ENCODE results near the gene RNF223. TPM values are rescaled to one million over a fixed set of nuclear protein-coding genes. Genes with fewer than 3 reads are reported as not detected.

The RNF223 gene
- polyA plus RNA-seq, 2 of the 4 experiments (the other 2 are of a cell fraction): 0.08 TPM; not detected in 1

GRCh38 chr1:1050577-1051052 lies 23.5 kb downstream of the RNF223 start:
- H3K4me1 ChIP-seq: no peaks in the 10 kb centered on the region
- ChIA-PET POLR2A (no interaction called here), CTCF (no interaction called here)
- TF ChIP-seq FOXS1 (CRISPR knock-in tag; IDR thresholded peaks at IDR 0.05) (no peak), CBX2 (IDR thresholded peaks at IDR 0.05; ENCODE audit: borderline replicate concordance, low read depth) (no peak), ZSCAN20 (CRISPR knock-in tag; IDR thresholded peaks at IDR 0.05) (no peak), HOXA7 (CRISPR knock-in tag; IDR thresholded peaks at IDR 0.05) (no peak), NFE2L2 (conservative IDR thresholded peaks at IDR 0.05; ENCODE audit: low read length) (no peak), CEBPB (IDR thresholded peaks at IDR 0.05) (no peak), JUN (IDR thresholded peaks at IDR 0.05) (no peak), CBX8 (IDR thresholded peaks at IDR 0.05) (no peak), MYC (IDR thresholded peaks at IDR 0.05; ENCODE audit: borderline replicate concordance, low read length) (no peak), KDM5A (IDR thresholded peaks at IDR 0.05) (no peak), TFCP2L1 (CRISPR knock-in tag; IDR thresholded peaks at IDR 0.05) (no peak), NPAS2 (CRISPR knock-in tag; IDR thresholded peaks at IDR 0.05; ENCODE audit: borderline replicate concordance) (no peak), EP300 (IDR thresholded peaks at IDR 0.05) (no peak), HMGXB4 (CRISPR knock-in tag; IDR thresholded peaks at IDR 0.05; ENCODE audit: borderline replicate concordance) (no peak), FOSL2 (IDR thresholded peaks at IDR 0.05) (no peak), FOSL2 (CRISPR knock-in tag; IDR thresholded peaks at IDR 0.05) (no peak), PBX3 (IDR thresholded peaks at IDR 0.05) (no peak), JUNB (IDR thresholded peaks at IDR 0.05) (no peak), ZNF302 (CRISPR knock-in tag; IDR thresholded peaks at IDR 0.05) (no peak), KDM1A (IDR thresholded peaks at IDR 0.05; ENCODE audit: low read depth) (no peak)
- H3K9me3 ChIP-seq: no peaks in the 10 kb centered on the region
- no peak overlapping the region for H3K27ac ChIP-seq
- H3K4me2 ChIP-seq: no peak overlapping the region
- WGBS (ENCODE audit: missing lambda C conversion rate): 96% methylated on average over 22 of the region's 32 CpGs
- FAIRE-seq (no peak), DNase-seq (ENCODE audit: low read depth in 1 of 2, low spot score in 1 of 2) (no peak), ATAC-seq (no peak)
- no peak overlapping the region for H3K4me3 ChIP-seq

- ATAC-seq: no peak
- ChIA-PET POLR2A (no interaction called here), CTCF (no interaction called here)
- no peak overlapping the region for H3K27ac ChIP-seq
- DNase-seq (ENCODE audit: low read depth in 1 of 2, low spot score in 1 of 2): no peak
- TF ChIP-seq EHMT2 (IDR thresholded peaks at IDR 0.05; ENCODE audit: low read depth) (no peak), PHF8 (IDR thresholded peaks at IDR 0.05; ENCODE audit: borderline replicate concordance, low read depth) (no peak), RNF2 (IDR thresholded peaks at IDR 0.05; ENCODE audit: borderline replicate concordance, low read depth) (no peak), MYC (IDR thresholded peaks at IDR 0.05; ENCODE audit: borderline replicate concordance, low read length) (no peak), BHLHE40 (IDR thresholded peaks at IDR 0.05; ENCODE audit: low read depth, low read length) (no peak), USF2 (IDR thresholded peaks at IDR 0.05) (no peak), RAD21 (conservative IDR thresholded peaks at IDR 0.05 in 1 of 2, IDR thresholded peaks at IDR 0.05 in 1 of 2) (no peak), KDM5A (IDR thresholded peaks at IDR 0.05) (no peak), RCOR1 (IDR thresholded peaks at IDR 0.05; ENCODE audit: low read depth, low read length) (no peak)
- over 99% methylated on average over 13 of the region's 57 CpGs for WGBS (ENCODE audit: missing lambda C conversion rate)
- no peaks in the 10 kb centered on the region for H3K9me3 ChIP-seq
- no peak for FAIRE-seq
- H3K4me2 ChIP-seq: no peak overlapping the region
- H3K4me3 ChIP-seq: no peak overlapping the region
- no peaks in the 10 kb centered on the region for H3K4me1 ChIP-seq
Observed at GRCh38 chr1:1049318-1050165, 24.6 kb downstream of the RNF223 start.
